PFSK-1 (cell line): ENCODE data around the gene ZNF366.

Experiments used
- SIN3A ChIP-seq: IDR thresholded peaks from 2 replicates; pipeline ENCODE4 v1.6.1; 2012; ENCODE audit warnings: mild to moderate bottlenecking, low read length, moderate library complexity, borderline replicate concordance; ENCODE audit not compliant: insufficient read depth
- TAF1 ChIP-seq: IDR thresholded peaks from 2 replicates; pipeline ENCODE4 v1.6.1; 2012; ENCODE audit warnings: low read length, control low read depth, borderline replicate concordance; ENCODE audit not compliant: insufficient read depth
- TF ChIP-seq, protein P1 (sequence below), 2 experiments: IDR thresholded peaks; 2 replicates each; pipeline versions ENCODE4 v1.6.1 to v1.8.0; 2011 to 2012; ENCODE audit warnings: low read depth in 2 of 2, low read length in 2 of 2, control low read depth in 1 of 2, inconsistent platforms in 1 of 2, mild to moderate bottlenecking in 1 of 2, moderate library complexity in 1 of 2; ENCODE audit not compliant: insufficient read depth in 1 of 2

DNA sequence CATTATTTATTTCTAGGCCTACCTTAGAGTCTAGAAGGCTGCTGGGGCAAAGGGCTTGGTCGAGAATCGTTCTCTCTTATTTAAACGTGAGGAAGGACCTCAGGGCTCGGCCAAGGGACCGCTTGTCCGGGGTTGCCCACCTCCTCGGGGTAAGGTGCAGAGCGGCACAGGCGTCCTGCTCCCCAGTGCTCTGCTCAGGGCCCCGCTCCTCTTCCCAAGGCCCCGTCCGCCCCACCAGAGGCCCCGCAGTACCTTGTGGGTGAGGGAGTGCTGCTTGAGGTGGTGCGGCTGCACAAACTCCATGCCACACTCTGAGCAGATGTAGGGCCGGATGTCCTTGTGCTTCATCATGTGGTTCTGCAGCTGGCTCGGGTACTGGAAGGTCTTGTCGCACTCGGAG, 47.3 kb downstream of the ZNF366 start:
- no peak for TF ChIP-seq SIN3A
- TF ChIP-seq, protein P1, sequence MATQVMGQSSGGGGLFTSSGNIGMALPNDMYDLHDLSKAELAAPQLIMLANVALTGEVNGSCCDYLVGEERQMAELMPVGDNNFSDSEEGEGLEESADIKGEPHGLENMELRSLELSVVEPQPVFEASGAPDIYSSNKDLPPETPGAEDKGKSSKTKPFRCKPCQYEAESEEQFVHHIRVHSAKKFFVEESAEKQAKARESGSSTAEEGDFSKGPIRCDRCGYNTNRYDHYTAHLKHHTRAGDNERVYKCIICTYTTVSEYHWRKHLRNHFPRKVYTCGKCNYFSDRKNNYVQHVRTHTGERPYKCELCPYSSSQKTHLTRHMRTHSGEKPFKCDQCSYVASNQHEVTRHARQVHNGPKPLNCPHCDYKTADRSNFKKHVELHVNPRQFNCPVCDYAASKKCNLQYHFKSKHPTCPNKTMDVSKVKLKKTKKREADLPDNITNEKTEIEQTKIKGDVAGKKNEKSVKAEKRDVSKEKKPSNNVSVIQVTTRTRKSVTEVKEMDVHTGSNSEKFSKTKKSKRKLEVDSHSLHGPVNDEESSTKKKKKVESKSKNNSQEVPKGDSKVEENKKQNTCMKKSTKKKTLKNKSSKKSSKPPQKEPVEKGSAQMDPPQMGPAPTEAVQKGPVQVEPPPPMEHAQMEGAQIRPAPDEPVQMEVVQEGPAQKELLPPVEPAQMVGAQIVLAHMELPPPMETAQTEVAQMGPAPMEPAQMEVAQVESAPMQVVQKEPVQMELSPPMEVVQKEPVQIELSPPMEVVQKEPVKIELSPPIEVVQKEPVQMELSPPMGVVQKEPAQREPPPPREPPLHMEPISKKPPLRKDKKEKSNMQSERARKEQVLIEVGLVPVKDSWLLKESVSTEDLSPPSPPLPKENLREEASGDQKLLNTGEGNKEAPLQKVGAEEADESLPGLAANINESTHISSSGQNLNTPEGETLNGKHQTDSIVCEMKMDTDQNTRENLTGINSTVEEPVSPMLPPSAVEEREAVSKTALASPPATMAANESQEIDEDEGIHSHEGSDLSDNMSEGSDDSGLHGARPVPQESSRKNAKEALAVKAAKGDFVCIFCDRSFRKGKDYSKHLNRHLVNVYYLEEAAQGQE (IDR thresholded peaks at IDR 0.05; ENCODE audit: insufficient read depth in 1 of 2, low read depth in 2 of 2, low read length in 2 of 2), result no peak
- no peak for TF ChIP-seq TAF1
